Spleen (tissue), 11 donors: ENCODE results near the gene UBA3. TPM values are rescaled to one million over a fixed set of nuclear protein-coding genes. Genes with fewer than 3 reads are reported as not detected.

ENCODE experiments used
- DNase-seq: peaks from one replicate; pipeline ENCODE4 v3.0.0-alpha.2; 2020
- H3K27ac ChIP-seq, 8 donors: fragments of 200-600 bp; sonication (generic) in 7 of 8; 1 replicate in 4 of 8; 2 replicates in 4 of 8; pipeline versions ENCODE4 v1.5.0 to v1.8.0; 2016 to 2021; ENCODE audit warnings: inconsistent platforms in 4 of 8, mild to moderate bottlenecking in 4 of 8, moderate library complexity in 1 of 8
- H3K27me3 ChIP-seq, 7 donors: fragments of 200-600 bp; sonication (generic) in 6 of 7; replicated peaks in 1 of 7; 1 replicate in 4 of 7; 2 replicates in 3 of 7; pipeline versions ENCODE4 v1.5.0 to v1.8.0; 2016 to 2021; ENCODE audit warnings: inconsistent platforms in 3 of 7, mild to moderate bottlenecking in 1 of 7
- H3K36me3 ChIP-seq, 6 donors: fragments of 200-600 bp; sonication (generic) in 5 of 6; 1 replicate in 4 of 6; 2 replicates in 2 of 6; pipeline versions ENCODE4 v1.5.0 to v1.8.0; 2016 to 2021; ENCODE audit warnings: inconsistent platforms in 2 of 6
- H3K4me1 ChIP-seq, 6 donors: fragments of 200-600 bp; sonication (generic) in 5 of 6; 1 replicate in 3 of 6; 2 replicates in 3 of 6; pipeline versions ENCODE4 v1.5.0 to v1.8.0; 2016 to 2021; ENCODE audit warnings: inconsistent platforms in 3 of 6
- H3K4me3 ChIP-seq, 8 donors: fragments of 200-600 bp; sonication (generic) in 7 of 8; 1 replicate in 4 of 8; 2 replicates in 4 of 8; pipeline versions ENCODE4 v1.5.0 to v1.8.0; 2016 to 2021; ENCODE audit warnings: inconsistent platforms in 4 of 8, mild to moderate bottlenecking in 4 of 8, moderate library complexity in 2 of 8
- H3K9me3 ChIP-seq, 8 donors: fragments of 200-600 bp; sonication (generic) in 7 of 8; 1 replicate in 4 of 8; 2 replicates in 4 of 8; pipeline versions ENCODE4 v1.5.0 to v1.8.0; 2016 to 2021; ENCODE audit warnings: inconsistent platforms in 4 of 8
- CTCF ChIP-seq, 11 experiments: fragments of 200-600 bp in 7 of 11; fragments of 450-650 bp in 4 of 11; sonication (generic) in 4 of 11; IDR thresholded peaks in 8 of 11; conservative IDR thresholded peaks in 3 of 11; 1 replicate in 7 of 11; 2 replicates in 4 of 11; pipeline versions ENCODE4 v1.4.0 to v1.8.0; 2016 to 2021; ENCODE audit warnings: antibody characterized with exemption in 11 of 11, inconsistent platforms in 4 of 11, mild to moderate bottlenecking in 1 of 11
- POLR2A ChIP-seq, 3 donors: fragments of 450-650 bp; IDR thresholded peaks; one replicate each; pipeline ENCODE4 v1.5.1; 2017; ENCODE audit warnings: antibody characterized with exemption in 3 of 3, mild to moderate bottlenecking in 1 of 3
- POLR2AphosphoS5 ChIP-seq, 3 donors: sonication (generic); formaldehyde crosslinking; IDR thresholded peaks; one replicate each; pipeline ENCODE4 v1.5.1; 2017; ENCODE audit warnings: antibody characterized with exemption in 3 of 3
- WGBS, 5 donors: extraction: QIAGEN DNeasy Blood & Tissue Kit in 3 of 5; methylation state at CpG; one replicate each; pipeline versions ENCODE4 v1.1.5 to v1.1.7; 2013 to 2018; 5-methylcytosine and 5-hydroxymethylcytosine counted together
- intact Hi-C: fragments of 100-400 bp; cut with DNase I; formaldehyde crosslinking; loops from one replicate; pipeline ENCODE4 v1.15.0; 2023; ENCODE audit warnings: low total_unique reads
- polyA plus RNA-seq, 3 donors: library from polyadenylated mRNA; stranded (reverse); fragments of 200-250 nt; gene quantifications; one replicate each; pipeline ENCODE4 v1.2.1, GENCODE V29; 2013
- total RNA-seq, 7 donors: library from RNA; depleted of rRNA in 3 of 7; stranded (reverse); fragments of >200 nt in 3 of 7; fragmentation: NEBNext Ultra II Directional in 4 of 7; extraction: Animal tissue kit (Norgen Biotek cat#: 25700) in 4 of 7; gene quantifications; one replicate each; pipeline versions ENCODE4 v1.1.0 to v1.2.1, GENCODE V29; 2016 to 2021
- donor health status: healthy with polysubstance abuse.
- donor health status: DM: no; HTN: no; CAD: no; lungs with moderate emphysema.
- donor health status: DM: no; HTN: no; CAD: no.
- donor health status: Bipolar disorder and iron deficiency.
- donor health status: healthy.
- donor health status: DM: no; HTN: no; CAD: no.
- donor health status: DM: yes; HTN: yes; CAD: no.

Gene UBA3
- total and polyA plus RNA-seq, 10 donors = 50.2 to 101 (median 63.9) TPM

GRCh38 chr3:69016901-69017300, 63.3 kb downstream of the UBA3 start:
- H3K36me3 ChIP-seq = peaks cover 0 to 28% (median 6%) of the 10 kb centered on the region in 6 donors
- WGBS, 5 donors = 84 to 98% (median 91%) methylated on average over 2 of the region's 2 CpGs

GRCh38 chr3:69016102-69016501, 64.1 kb downstream of the UBA3 start:
- no peak for DNase-seq
- H3K4me3 ChIP-seq = no peak overlapping the region
- TF ChIP-seq CTCF (IDR thresholded peaks at IDR 0.05 in 8 of 11, conservative IDR thresholded peaks at IDR 0.05 in 3 of 11) (no peak), POLR2A (IDR thresholded peaks at IDR 0.05) (no peak), POLR2AphosphoS5 (IDR thresholded peaks at IDR 0.05) (no peak)
- WGBS, 5 donors = 95 to 98% (median 97%) methylated on average over 4 of the region's 4 CpGs
- H3K27ac ChIP-seq = no peak overlapping the region
- H3K4me1 ChIP-seq = peaks cover 7 to 29% (median 22%) of the 10 kb centered on the region in 6 donors
- H3K36me3 ChIP-seq = peaks cover 0 to 20% (median 0%) of the 10 kb centered on the region in 6 donors
- H3K9me3 ChIP-seq = no peaks in the 10 kb centered on the region
- no peaks in the 10 kb centered on the region for H3K27me3 ChIP-seq
- intact Hi-C loops = no loop called here

More at GRCh38 chr3:69016901-69017300, 63.3 kb downstream of the UBA3 start:
- peaks cover 7 to 24% (median 20%) of the 10 kb centered on the region in 6 donors for H3K4me1 ChIP-seq
- no peaks in the 10 kb centered on the region for H3K9me3 ChIP-seq
- intact Hi-C loops = no loop called here
- H3K27ac ChIP-seq = no peak overlapping the region
- no peak for TF ChIP-seq POLR2A (IDR thresholded peaks at IDR 0.05)
- TF ChIP-seq POLR2AphosphoS5 (IDR thresholded peaks at IDR 0.05) = no peak
- TF ChIP-seq CTCF (IDR thresholded peaks at IDR 0.05 in 8 of 11, conservative IDR thresholded peaks at IDR 0.05 in 3 of 11) = no peak
- no peaks in the 10 kb centered on the region for H3K27me3 ChIP-seq
- no peak for DNase-seq
- H3K4me3 ChIP-seq = no peak overlapping the region

GRCh38 chr3:69014022-69014580, 66.1 kb downstream of the UBA3 start:
- no peak for DNase-seq
- peak overlapping the region; percentile 70 to 91 (median 81) for H3K4me3 ChIP-seq
- WGBS, 5 donors = 14 to 18% (median 17%) methylated on average over 10 to 11 of the region's 11 CpGs
- no peaks in the 10 kb centered on the region for H3K9me3 ChIP-seq
- no peak for TF ChIP-seq POLR2AphosphoS5 (IDR thresholded peaks at IDR 0.05)
- no peak for TF ChIP-seq CTCF (IDR thresholded peaks at IDR 0.05 in 8 of 11, conservative IDR thresholded peaks at IDR 0.05 in 3 of 11)
- TF ChIP-seq POLR2A (IDR thresholded peaks at IDR 0.05) = no peak
- H3K36me3 ChIP-seq = peaks cover 0 to 27% (median 0%) of the 10 kb centered on the region in 6 donors
- H3K27ac ChIP-seq = peak overlapping the region; percentile 89 to 96 (median 93)
- peaks cover 7 to 29% (median 22%) of the 10 kb centered on the region in 6 donors for H3K4me1 ChIP-seq
- H3K27me3 ChIP-seq = no peaks in the 10 kb centered on the region
- intact Hi-C loops = no loop called here

DNA sequence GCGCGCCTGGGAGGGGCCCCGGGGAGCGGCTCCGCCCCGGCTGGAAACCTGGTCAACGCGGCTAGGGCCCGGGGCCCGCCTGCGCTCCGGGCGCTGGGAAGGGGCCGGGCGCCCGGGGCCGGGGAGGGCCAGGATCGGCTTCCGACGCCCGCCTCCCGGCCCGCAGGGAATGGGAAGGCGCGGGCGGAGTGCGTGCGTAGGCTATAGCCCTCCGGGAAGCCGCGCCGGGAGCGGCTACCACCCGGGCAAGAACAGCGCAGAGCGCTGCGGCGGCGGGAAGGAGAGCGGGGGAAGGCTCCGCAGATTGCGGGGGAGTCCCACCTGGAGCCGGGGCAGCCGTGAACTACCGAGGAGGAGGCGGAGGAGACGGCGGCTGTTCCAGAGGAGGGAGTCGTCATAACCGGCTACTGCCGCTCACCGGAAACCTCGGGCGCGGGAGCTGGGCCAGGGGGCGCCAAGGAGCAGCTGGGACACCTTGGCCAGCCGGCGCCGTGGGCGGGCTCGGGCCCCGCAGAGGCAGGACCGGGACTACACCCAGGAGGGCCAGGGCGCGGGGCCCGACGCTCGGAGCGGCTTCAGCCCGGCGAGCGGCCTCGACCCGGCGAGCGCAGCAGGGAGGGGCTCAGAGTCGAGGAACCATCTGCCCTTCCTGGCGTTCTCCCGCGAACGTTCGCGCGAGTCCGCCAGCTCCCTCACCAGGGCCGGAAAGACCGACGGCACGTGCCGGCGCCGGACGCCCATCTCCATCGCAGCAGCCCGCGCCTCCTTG, 66.7 kb downstream of the UBA3 start, which contains the start of gene EOGT:
EOGT (minus strand) TSS at position 432 of the 769 bp plus-strand sequence. CDS start 3,838 bp downstream, outside the sequence.
- WGBS, 5 donors = 0 to 1% (median 0%) methylated on average over 24 to 96 of the region's 96 CpGs
- no peaks in the 10 kb centered on the region for H3K9me3 ChIP-seq
- peak within 1 kb of the TSS; percentile 70 to 91 (median 81) for H3K4me3 ChIP-seq
- H3K4me1 ChIP-seq = peaks cover 7 to 30% (median 22%) of the 10 kb centered on the region in 6 donors
- intact Hi-C loops = no loop called here
- no peaks in the 10 kb centered on the region for H3K27me3 ChIP-seq
- DNase-seq = peak; percentile 95
- H3K27ac ChIP-seq = peak within 1 kb of the TSS; percentile 89 to 96 (median 93)
- H3K36me3 ChIP-seq = peaks cover 0 to 27% (median 2%) of the 10 kb centered on the region in 6 donors
- peak in 1 of 3 donors; percentile 6 for TF ChIP-seq POLR2A (IDR thresholded peaks at IDR 0.05)
- TF ChIP-seq POLR2AphosphoS5 (IDR thresholded peaks at IDR 0.05) = peak; percentile 78 to 90 (median 84)
- peak in 9 of 11 experiments; percentile 19 to 68 (median 58) for TF ChIP-seq CTCF (IDR thresholded peaks at IDR 0.05 in 8 of 11, conservative IDR thresholded peaks at IDR 0.05 in 3 of 11)
